Nephron (organoid): Measurements from ENCODE around the gene HSFX3.
"Not testable (repeated sequence)": the region's sequence is repeated elsewhere in the genome, so short reads cannot be mapped to it uniquely, and the experiment has no call there.

Source experiments
- H3K27ac Mint-ChIP-seq, 3 experiments: 2 replicates each; pipeline ENCODE4 v1.8.0; 2020; ENCODE audit warnings: mixed read lengths in 3 of 3, mild to moderate bottlenecking in 2 of 3, moderate library complexity in 1 of 3
- H3K27me3 Mint-ChIP-seq: 2 replicates; pipeline ENCODE4 v1.8.0; 2021; ENCODE audit warnings: low read depth, mild to moderate bottlenecking, moderate library complexity, mixed read lengths
- H3K36me3 Mint-ChIP-seq: 2 replicates; pipeline ENCODE4 v1.8.0; 2020; ENCODE audit warnings: low read depth, mixed read lengths
- H3K4me1 Mint-ChIP-seq: 2 replicates; pipeline ENCODE4 v1.8.0; 2020; ENCODE audit warnings: mixed read lengths
- H3K4me3 Mint-ChIP-seq, 3 experiments: 2 replicates each; pipeline ENCODE4 v1.8.0; 2020; ENCODE audit warnings: mild to moderate bottlenecking in 3 of 3, mixed read lengths in 3 of 3, moderate library complexity in 2 of 3
- H3K9me3 Mint-ChIP-seq: 2 replicates; pipeline ENCODE4 v1.8.0; 2020; ENCODE audit warnings: mixed read lengths
- TF ChIP-seq, protein P1 (sequence below), 3 experiments: fragments of 200-600 bp; sonication (generic); IDR thresholded peaks; one replicate each; pipeline ENCODE4 v1.5.0; 2021; ENCODE audit warnings: antibody characterized with exemption in 3 of 3; ENCODE audit not compliant: unreplicated experiment in 3 of 3

The HSFX3 gene

GRCh38 chrX:149547782-149548181 is 1.9 kb downstream of the HSFX3 start:
- not testable (repeated sequence) for H3K9me3 Mint-ChIP-seq, H3K27me3 Mint-ChIP-seq, H3K4me1 Mint-ChIP-seq, H3K27ac Mint-ChIP-seq, H3K36me3 Mint-ChIP-seq, H3K4me3 Mint-ChIP-seq

- H3K9me3 Mint-ChIP-seq, H3K4me1 Mint-ChIP-seq, H3K27ac Mint-ChIP-seq, H3K36me3 Mint-ChIP-seq, H3K4me3 Mint-ChIP-seq, H3K27me3 Mint-ChIP-seq: not testable (repeated sequence)
Measured at GRCh38 chrX:149546962-149547361, 2.8 kb downstream of the HSFX3 start.

DNA sequence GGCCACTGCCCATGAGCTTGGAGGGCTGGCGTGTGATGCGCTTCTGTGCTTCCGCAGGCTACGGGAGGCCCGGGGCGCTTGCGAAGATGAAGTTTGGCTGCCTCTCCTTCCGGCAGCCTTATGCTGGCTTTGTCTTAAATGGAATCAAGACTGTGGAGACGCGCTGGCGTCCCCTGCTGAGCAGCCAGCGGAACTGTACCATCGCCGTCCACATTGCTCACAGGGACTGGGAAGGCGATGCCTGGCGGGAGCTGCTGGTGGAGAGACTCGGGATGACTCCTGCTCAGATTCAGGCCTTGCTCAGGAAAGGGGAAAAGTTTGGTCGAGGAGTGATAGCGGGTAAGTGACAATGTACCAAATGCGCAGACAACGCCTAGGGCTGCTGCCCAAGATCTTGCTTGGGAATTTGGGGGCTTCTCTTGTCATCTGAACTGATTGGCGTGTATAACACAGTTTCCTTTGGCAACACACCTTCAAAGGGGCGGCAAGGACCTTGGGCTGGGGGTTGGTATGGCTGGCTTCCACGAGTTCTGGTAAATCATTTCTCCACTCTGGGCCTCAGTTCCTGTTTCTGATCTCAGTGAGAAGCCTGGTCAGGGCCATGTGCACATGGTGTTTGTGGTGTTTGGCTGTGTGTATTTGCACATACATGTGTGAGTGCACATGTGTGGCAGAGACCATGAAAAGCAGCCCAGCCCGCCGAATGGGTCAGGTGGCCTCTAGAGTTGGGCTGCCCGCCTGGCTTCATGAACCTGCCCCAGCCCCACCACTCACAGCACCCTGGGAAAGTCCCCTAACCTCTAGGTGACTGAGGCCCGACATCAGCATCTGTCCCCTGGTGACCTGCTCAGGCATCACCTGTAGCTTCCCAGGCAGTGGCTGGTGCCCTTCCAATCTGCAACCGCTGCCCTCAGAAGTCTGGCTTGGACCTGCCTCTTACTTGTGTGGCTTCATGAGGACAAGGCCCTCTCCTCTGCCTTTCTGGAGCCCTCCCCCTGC is 3.9 kb downstream of the HSFX3 start:
- not testable (repeated sequence) for H3K4me1 Mint-ChIP-seq, H3K27ac Mint-ChIP-seq, H3K27me3 Mint-ChIP-seq

DNA sequence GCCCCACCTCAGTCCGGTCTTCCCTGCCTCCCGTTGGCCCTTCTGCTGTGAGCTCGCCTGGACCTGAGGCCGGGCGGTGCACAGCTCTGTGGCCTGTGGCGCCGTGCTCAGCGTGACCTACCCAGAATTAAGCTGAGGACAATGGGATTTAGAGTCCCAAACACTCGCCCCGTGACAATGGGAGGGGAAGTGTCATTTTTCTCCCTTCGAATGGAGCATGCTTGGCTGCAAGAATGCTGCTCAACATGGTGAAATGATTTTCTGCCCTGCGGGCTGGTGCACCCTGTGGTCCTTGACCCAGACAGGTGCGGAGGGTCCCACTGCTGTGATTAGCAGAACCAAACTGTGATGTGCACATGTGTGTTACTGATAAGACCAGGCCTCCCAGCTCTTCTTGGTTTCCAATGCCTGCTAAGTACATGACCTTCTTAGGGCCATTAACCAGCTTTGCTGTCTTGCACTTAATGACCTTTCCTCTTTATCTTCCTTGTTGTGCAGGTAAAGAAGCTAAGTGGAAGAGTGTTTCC is 8.1 kb downstream of the HSFX3 start:
- H3K4me3 Mint-ChIP-seq: peak overlapping the region; percentile 91 to 94 (median 92)
- H3K27me3 Mint-ChIP-seq: no peaks in the 10 kb centered on the region
- no peaks in the 10 kb centered on the region for H3K4me1 Mint-ChIP-seq
- H3K9me3 Mint-ChIP-seq: peaks cover 2% of the 10 kb centered on the region
- H3K27ac Mint-ChIP-seq: peak overlapping the region; percentile 38 to 99 (median 95)
- TF ChIP-seq, protein P1, sequence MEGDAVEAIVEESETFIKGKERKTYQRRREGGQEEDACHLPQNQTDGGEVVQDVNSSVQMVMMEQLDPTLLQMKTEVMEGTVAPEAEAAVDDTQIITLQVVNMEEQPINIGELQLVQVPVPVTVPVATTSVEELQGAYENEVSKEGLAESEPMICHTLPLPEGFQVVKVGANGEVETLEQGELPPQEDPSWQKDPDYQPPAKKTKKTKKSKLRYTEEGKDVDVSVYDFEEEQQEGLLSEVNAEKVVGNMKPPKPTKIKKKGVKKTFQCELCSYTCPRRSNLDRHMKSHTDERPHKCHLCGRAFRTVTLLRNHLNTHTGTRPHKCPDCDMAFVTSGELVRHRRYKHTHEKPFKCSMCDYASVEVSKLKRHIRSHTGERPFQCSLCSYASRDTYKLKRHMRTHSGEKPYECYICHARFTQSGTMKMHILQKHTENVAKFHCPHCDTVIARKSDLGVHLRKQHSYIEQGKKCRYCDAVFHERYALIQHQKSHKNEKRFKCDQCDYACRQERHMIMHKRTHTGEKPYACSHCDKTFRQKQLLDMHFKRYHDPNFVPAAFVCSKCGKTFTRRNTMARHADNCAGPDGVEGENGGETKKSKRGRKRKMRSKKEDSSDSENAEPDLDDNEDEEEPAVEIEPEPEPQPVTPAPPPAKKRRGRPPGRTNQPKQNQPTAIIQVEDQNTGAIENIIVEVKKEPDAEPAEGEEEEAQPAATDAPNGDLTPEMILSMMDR (IDR thresholded peaks at IDR 0.05; ENCODE audit: unreplicated experiment in 3 of 3): no peak
- H3K36me3 Mint-ChIP-seq: no peaks in the 10 kb centered on the region

More for the DNA sequence above, 3.9 kb downstream of the HSFX3 start:
- H3K4me3 Mint-ChIP-seq, H3K36me3 Mint-ChIP-seq, H3K9me3 Mint-ChIP-seq: not testable (repeated sequence)
- TF ChIP-seq, protein P1 (IDR thresholded peaks at IDR 0.05; ENCODE audit: unreplicated experiment in 3 of 3): peak in 1 of 3 experiments; percentile 9

DNA sequence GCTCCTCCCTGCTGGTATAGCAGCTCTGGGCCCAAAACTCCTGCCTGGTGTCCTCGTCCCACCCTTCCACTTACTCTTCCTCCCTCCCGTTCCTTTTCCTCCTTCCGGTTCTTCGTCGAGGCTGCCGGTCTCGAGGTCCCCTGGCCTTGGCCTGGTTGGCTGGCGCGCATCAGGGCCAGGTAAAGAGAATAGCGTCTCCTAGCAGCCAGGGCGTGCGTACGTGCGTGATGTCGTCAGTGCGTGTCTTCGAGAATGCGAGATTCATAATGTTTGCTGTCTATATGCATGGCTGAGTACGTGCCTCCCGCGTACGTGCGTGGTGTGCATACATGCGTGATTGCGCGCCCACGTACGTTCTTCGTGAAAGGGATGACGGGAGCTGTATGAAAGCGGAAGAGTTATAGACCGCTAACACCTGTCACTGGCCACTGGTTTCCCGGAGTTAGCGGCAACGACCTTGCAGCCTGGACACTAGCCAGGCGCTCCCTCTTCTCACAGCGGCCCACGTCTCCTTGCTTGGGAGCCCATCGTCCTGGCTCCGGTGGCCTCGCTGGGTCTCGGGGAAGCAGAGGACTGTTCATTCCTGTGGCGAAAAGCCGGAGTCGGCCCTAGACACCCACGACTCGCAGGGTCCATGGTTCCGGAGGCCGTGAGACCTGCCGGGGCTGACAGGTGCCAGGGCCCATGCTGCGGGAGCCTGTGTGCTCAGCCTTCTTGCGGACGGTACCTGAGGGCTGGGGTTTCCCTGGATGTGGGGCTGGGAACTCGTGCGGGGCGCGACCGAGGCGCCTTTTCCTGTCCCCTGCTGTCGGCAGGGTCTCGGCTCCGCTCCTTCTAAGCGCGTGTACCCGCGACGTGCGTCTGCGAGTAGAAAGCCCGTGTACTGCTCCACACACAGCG is 8.9 kb downstream of the HSFX3 start, which contains the start of gene EOLA1:
EOLA1 (plus strand) TSS at position 392 of the 900 bp plus-strand sequence. CDS start 4,619 bp downstream, outside the sequence.
- H3K9me3 Mint-ChIP-seq: peaks cover 2% of the 10 kb centered on the region

DNA sequence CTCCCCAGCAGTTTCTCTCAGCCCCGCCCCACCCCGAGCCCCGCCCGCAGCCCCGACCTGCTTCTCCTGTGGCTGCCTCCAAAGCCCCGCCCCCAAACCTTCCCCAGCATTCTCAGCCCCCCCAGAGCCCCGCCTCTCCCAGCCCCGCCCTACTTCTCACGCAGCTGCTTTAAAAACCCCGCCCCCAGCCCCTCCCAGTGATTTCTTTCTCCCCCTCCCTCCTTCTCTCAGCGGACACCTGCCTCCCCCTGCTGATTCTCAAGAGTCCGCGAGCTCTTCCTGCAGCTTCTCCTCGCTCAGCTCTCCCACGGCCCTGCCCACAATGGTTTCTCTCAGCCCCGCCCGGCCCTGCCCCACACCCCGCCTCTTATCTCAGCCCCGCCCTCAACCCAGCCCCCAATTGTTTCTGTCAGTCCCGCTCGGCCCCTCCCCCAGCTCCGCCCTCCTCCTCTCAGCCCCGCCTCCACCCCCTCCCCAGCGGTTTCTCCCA is 9.5 kb downstream of the HSFX3 start:
- TF ChIP-seq, protein P1 (IDR thresholded peaks at IDR 0.05; ENCODE audit: unreplicated experiment in 3 of 3): no peak
- Mint-ChIP-seq H3K9me3 (peaks cover 2% of the 10 kb centered on the region), H3K27ac (peak overlapping the region; percentile 95 to 99 (median 98)), H3K36me3 (peaks cover 4% of the 10 kb centered on the region), H3K27me3 (no peaks in the 10 kb centered on the region), H3K4me3 (peak overlapping the region; percentile 91 to 94 (median 92)), H3K4me1 (no peaks in the 10 kb centered on the region)

More for the DNA sequence above, 8.9 kb downstream of the HSFX3 start, which contains the start of gene EOLA1:
- TF ChIP-seq, protein P1 (IDR thresholded peaks at IDR 0.05; ENCODE audit: unreplicated experiment in 3 of 3): no peak
- H3K27ac Mint-ChIP-seq: peak within 1 kb of the TSS; percentile 95 to 99 (median 98)
- H3K4me3 Mint-ChIP-seq: peak within 1 kb of the TSS; percentile 91 to 94 (median 92)
- H3K4me1 Mint-ChIP-seq: no peaks in the 10 kb centered on the region
- H3K36me3 Mint-ChIP-seq: peaks cover 4% of the 10 kb centered on the region
- no peaks in the 10 kb centered on the region for H3K27me3 Mint-ChIP-seq
